Skeletal muscle satellite cell (primary cell): Measurements from ENCODE around the gene LELP1.
"Not testable (repeated sequence)": the region's sequence is repeated elsewhere in the genome, so short reads cannot be mapped to it uniquely, and the experiment has no call there.

Experiments
- H3K27me3 ChIP-seq: 2 replicates; pipeline ENCODE4 v1.7.0; 2013; ENCODE audit warnings: low read length; ENCODE audit not compliant: control insufficient read depth, insufficient read depth
- H3K36me3 ChIP-seq: 2 replicates; pipeline ENCODE4 v1.7.0; 2013; ENCODE audit warnings: mild to moderate bottlenecking, control low read depth, low read length; ENCODE audit not compliant: insufficient read depth
- H3K4me1 ChIP-seq: 2 replicates; pipeline ENCODE4 v1.7.0; 2013; ENCODE audit warnings: low read length; ENCODE audit not compliant: control insufficient read depth, insufficient read depth
- H3K4me2 ChIP-seq: 2 replicates; pipeline ENCODE4 v1.7.0; 2013; ENCODE audit warnings: mild to moderate bottlenecking, low read length
- H3K4me3 ChIP-seq: 2 replicates; pipeline ENCODE4 v1.7.0; 2013; ENCODE audit warnings: low read length
- H3K9ac ChIP-seq: 2 replicates; pipeline ENCODE4 v1.7.0; 2013; ENCODE audit warnings: mild to moderate bottlenecking, low read depth, low read length, moderate library complexity
- H3K9me3 ChIP-seq: replicated peaks from 2 replicates; pipeline ENCODE4 v1.7.0; 2013; ENCODE audit warnings: mild to moderate bottlenecking, control low read depth, low read length

Gene LELP1

DNA sequence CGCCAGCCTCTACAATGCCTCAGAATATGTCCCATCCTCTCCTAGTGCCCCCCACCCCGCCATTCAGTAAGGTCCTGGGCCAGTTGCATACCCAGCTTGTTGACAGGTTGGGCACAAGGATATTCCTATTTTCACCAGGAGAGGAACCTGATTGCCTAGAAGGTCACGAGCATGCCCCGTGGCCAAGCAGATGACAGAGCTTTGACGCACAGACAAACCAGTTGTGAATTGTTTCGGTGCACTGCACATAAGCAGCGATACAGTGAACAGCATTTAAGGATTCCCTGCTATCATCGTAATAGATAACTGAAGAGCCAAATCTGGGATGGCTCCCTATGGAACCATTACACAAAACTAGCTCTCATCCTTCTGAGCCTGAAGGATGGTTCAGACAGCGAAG is 3.4 kb downstream of the LELP1 start:
- no peak overlapping the region for H3K4me3 ChIP-seq
- no peaks in the 10 kb centered on the region for H3K36me3 ChIP-seq
- no peak overlapping the region for H3K4me2 ChIP-seq
- H3K9ac ChIP-seq, result no peak overlapping the region
- H3K9me3 ChIP-seq, result no peaks in the 10 kb centered on the region
- no peaks in the 10 kb centered on the region for H3K27me3 ChIP-seq
- H3K4me1 ChIP-seq, result no peaks in the 10 kb centered on the region

GRCh38 chr1:153210206-153210605 is 7.0 kb downstream of the LELP1 start:
- Histone ChIP-seq H3K36me3 (no peaks in the 10 kb centered on the region), H3K27me3 (no peaks in the 10 kb centered on the region), H3K9me3 (no peaks in the 10 kb centered on the region), H3K9ac (no peak overlapping the region), H3K4me2 (no peak overlapping the region), H3K4me3 (no peak overlapping the region), H3K4me1 (no peaks in the 10 kb centered on the region)

GRCh38 chr1:153212201-153212600 is 9.0 kb downstream of the LELP1 start:
- no peaks in the 10 kb centered on the region for H3K36me3 ChIP-seq
- H3K4me2 ChIP-seq, result no peak overlapping the region
- H3K4me3 ChIP-seq, result no peak overlapping the region
- H3K9me3 ChIP-seq, result no peaks in the 10 kb centered on the region
- no peak overlapping the region for H3K9ac ChIP-seq
- H3K4me1 ChIP-seq, result no peaks in the 10 kb centered on the region
- H3K27me3 ChIP-seq, result no peaks in the 10 kb centered on the region

DNA sequence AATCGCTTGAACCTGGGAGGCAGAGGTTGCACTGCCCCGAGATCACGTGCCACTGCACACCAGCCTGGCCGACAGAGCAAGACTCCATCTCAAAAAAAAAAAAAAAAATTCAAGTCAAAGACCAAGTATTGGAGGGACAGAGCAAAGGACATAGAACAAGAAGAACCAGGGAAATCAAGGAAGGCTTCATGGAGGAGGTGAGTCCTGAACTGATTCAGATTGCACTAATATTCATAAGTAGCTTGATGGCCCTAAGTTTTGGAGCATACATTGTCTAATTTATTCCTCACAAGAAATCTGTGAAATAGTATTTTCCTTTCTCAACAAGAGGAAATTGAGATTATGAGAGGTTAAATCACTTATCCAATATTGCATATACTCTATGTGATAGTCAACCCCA is 10.3 kb downstream of the LELP1 start:
- Histone ChIP-seq H3K9ac (no peak overlapping the region), H3K9me3 (no peaks in the 10 kb centered on the region), H3K4me2 (no peak overlapping the region), H3K36me3 (no peaks in the 10 kb centered on the region), H3K4me1 (no peaks in the 10 kb centered on the region), H3K27me3 (peaks cover 1% of the 10 kb centered on the region), H3K4me3 (no peak overlapping the region)

GRCh38 chr1:153217212-153217611 is 14.0 kb downstream of the LELP1 start, which contains the start of gene PRR9:
TSS of gene PRR9 (plus strand) at chr1:153217584. CDS start at chr1:153218145, 561 bp downstream.
- Histone ChIP-seq H3K27me3 (peaks cover 14% of the 10 kb centered on the region), H3K4me3 (no peak within 1 kb of the TSS), H3K9me3 (no peaks in the 10 kb centered on the region), H3K36me3 (no peaks in the 10 kb centered on the region), H3K4me1 (no peaks in the 10 kb centered on the region), H3K4me2 (no peak within 1 kb of the TSS), H3K9ac (no peak within 1 kb of the TSS)

GRCh38 chr1:153217744-153218416 is 14.7 kb downstream of the LELP1 start:
- Histone ChIP-seq H3K27me3 (peaks cover 15% of the 10 kb centered on the region), H3K9me3 (no peaks in the 10 kb centered on the region), H3K4me2 (no peak overlapping the region), H3K4me3 (no peak overlapping the region), H3K4me1 (no peaks in the 10 kb centered on the region), H3K9ac (no peak overlapping the region), H3K36me3 (no peaks in the 10 kb centered on the region)

DNA sequence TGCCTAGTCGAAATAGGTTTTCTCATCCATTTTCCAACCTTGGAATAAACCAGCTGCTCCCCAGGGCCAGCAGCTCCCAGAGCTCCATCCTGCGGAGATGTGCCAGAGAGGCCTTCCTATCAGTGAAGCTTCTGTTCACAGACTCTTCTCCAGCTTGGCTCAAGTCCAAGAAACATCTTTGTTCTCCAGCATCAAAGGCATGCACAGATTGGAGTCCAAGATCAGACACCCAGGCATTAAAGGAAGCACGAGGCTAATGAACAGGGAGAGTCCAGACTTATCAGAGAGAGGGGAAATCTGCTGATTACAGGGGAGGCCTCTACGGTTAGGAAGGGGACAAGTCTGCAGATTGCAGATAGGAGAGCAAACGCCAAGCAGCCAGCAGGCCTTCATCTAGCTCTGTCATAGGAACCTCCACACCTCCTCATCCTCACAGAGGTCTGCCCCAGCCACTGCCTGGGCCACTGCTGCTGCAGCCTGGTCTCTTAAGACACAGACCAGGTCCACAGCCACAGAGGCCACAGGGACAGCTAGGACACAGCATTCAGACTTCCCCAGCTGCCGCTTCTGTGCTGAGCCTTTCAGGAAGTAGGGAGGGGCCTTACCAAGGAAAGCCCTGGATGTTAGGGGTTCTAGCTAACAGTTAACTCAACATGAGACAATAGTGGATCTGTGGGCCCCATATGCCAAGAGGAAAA is 17.5 kb downstream of the LELP1 start:
- Histone ChIP-seq H3K4me3 (no peak overlapping the region), H3K4me1 (no peaks in the 10 kb centered on the region), H3K36me3 (no peaks in the 10 kb centered on the region), H3K4me2 (no peak overlapping the region), H3K27me3 (peaks cover 29% of the 10 kb centered on the region), H3K9ac (no peak overlapping the region), H3K9me3 (no peaks in the 10 kb centered on the region)

DNA sequence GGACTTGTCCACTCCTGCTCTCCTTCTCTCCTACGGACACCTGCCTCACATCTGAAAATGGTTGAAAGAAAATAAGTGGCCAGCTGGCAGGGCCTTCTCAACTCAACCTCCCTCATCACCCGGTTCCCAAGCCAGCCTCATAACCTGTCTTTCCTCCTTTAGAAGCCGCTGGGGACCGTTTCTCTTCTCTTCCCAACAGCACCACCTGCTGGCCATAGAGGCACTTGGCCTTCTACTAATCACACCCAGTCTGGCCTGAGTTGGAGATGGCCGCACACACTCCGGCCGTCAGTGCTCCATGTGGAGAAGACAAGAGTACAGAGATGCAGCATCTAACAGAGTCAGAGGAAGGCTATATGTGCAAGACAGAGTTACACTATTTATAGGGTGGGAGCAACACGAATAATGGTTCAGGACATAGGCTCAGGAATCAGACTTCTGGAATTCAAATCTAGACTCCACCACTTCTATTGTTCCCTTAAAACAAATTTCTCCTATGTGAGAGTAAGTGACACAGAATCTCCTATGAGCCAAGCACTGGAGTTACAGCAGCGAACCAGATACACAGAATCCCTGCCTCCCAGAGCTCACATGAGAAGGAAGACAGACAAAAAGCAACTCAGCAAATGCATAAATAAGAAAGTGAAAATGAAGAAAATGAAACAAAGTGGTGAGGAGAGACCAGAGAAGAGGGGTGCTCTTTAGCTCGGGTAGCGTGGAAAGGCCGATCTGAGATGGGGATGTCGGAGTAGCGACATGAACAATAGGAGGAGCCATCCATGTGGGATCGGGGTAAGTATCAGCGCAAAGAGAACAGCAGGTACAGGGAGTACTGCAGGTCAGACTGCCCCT is 20.0 kb downstream of the LELP1 start:
- H3K9ac ChIP-seq, H3K4me2 ChIP-seq, H3K4me1 ChIP-seq, H3K9me3 ChIP-seq, H3K36me3 ChIP-seq, H3K4me3 ChIP-seq: not testable (repeated sequence)
- H3K27me3 ChIP-seq, result peaks cover 39% of the 10 kb centered on the region

GRCh38 chr1:153227810-153228209 is 24.6 kb downstream of the LELP1 start:
- H3K4me1 ChIP-seq, result no peaks in the 10 kb centered on the region
- no peak overlapping the region for H3K4me2 ChIP-seq
- no peaks in the 10 kb centered on the region for H3K9me3 ChIP-seq
- H3K9ac ChIP-seq, result no peak overlapping the region
- no peaks in the 10 kb centered on the region for H3K36me3 ChIP-seq
- no peak overlapping the region for H3K4me3 ChIP-seq
- peaks cover 28% of the 10 kb centered on the region for H3K27me3 ChIP-seq

DNA sequence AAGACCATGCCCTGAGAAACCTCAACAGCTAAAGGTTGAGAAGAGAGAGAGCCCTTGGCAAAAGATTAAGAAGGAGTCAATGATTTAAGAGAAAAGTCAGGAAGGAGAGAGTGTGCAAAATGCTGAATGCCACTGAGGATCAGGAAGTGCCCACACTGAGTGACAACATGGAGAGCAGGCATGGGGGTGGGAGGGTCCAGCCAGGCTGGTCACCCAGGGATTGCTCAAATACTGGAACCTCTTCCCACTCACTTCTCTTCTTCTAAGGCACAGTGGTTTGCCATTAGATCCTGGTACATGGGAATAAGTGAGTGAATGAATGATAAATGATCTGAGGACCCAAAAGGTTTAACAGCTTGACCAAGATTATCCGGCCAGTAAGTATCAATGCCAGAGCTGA is 25.3 kb downstream of the LELP1 start:
- Histone ChIP-seq H3K4me1 (no peaks in the 10 kb centered on the region), H3K9me3 (no peaks in the 10 kb centered on the region), H3K9ac (no peak overlapping the region), H3K27me3 (peaks cover 28% of the 10 kb centered on the region), H3K4me2 (no peak overlapping the region), H3K4me3 (no peak overlapping the region), H3K36me3 (no peaks in the 10 kb centered on the region)

DNA sequence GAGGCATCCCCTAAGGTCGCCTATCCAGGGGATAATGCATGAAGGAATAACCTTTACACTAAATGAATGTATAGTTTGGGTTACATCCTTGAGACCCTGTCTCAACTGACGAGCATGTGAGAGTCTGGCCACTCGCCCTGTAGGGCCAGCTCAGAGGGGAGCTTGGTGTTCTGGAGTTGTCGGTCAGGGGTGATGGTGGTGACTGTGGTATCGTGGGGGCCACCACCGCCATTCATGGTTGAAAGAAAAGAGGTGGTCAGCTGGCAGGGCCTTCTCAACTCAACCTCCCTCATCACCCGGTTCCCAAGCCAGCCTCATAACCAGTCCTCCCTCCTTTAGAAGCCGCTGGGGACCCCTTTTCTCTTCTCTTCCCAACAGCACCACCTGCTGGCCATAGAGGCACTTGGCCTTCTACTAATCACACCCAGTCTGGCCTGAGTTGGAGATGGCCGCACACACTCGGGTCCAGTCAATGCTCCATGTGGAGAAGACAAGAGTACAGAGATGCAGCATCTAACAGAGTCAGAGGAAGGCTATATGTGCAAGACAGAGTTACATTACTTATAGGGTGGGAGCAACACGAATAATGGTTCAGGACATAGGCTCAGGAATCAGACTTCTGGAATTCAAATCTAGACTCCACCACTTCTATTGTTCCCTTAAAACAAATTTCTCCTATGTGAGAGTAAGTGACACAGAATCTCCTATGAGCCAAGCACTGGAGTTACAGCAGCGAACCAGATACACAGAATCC is 26.0 kb downstream of the LELP1 start:
- H3K4me2 ChIP-seq, H3K9ac ChIP-seq, H3K4me3 ChIP-seq, H3K4me1 ChIP-seq, H3K9me3 ChIP-seq, H3K36me3 ChIP-seq: not testable (repeated sequence)
- peaks cover 25% of the 10 kb centered on the region for H3K27me3 ChIP-seq
